Measurements from ENCODE around the gene BABAM2.

- TF ChIP-seq CTCF (IDR thresholded peaks at IDR 0.05; ENCODE audit: borderline replicate concordance, extremely low read depth, low read length, poor library complexity, severe bottlenecking): no peak
- TF ChIP-seq EZH2 (IDR thresholded peaks at IDR 0.05; ENCODE audit: borderline replicate concordance, low read depth, low read length, severe bottlenecking): no peak
These were observed 466.5 kb downstream of the BABAM2 start for GRCh38 chr2:28357055-28357454.

Measured in DND-41 (cell line).